ENCODE results near the gene RENBP. TPM values are rescaled to one million over a fixed set of nuclear protein-coding genes. Genes with fewer than 3 reads are reported as not detected.

The RENBP gene
- total RNA-seq, 1 donor from 2014 or later: 20.2 TPM

- ATAC-seq (ENCODE audit: low read depth): no peak
- CTCF ChIA-PET: interaction anchor here (7.7 kb wide), 1 partner anchor 28 kb away, joined by 146 read pairs; the partner anchor contains the start of gene RENBP
- POLR2A ChIA-PET: interaction anchor here (10.3 kb wide), 1 partner anchor 22 kb away, joined by 305 read pairs; the partner anchor contains the start of genes NAA10 and RENBP
Measured at GRCh38 chrX:153920546-153920945, 23.9 kb downstream of the RENBP start.

GRCh38 chrX:153919281-153919680, 25.2 kb downstream of the RENBP start:
- CTCF ChIA-PET: no interaction called here
- no peak for DNase-seq
- no peak for TF ChIP-seq CTCF (IDR thresholded peaks at IDR 0.05)
- ATAC-seq (ENCODE audit: low read depth): no peak
- no peak overlapping the region for H3K4me3 Mint-ChIP-seq
- no peak overlapping the region for H3K27ac Mint-ChIP-seq
- H3K27me3 Mint-ChIP-seq: no peaks in the 10 kb centered on the region
- H3K4me1 Mint-ChIP-seq: peaks cover 25% of the 10 kb centered on the region
- no peaks in the 10 kb centered on the region for H3K9me3 Mint-ChIP-seq
- intact Hi-C loops (cut with micrococcal nuclease): no loop called here
- POLR2A ChIA-PET: no interaction called here
- H3K36me3 Mint-ChIP-seq (ENCODE audit: low read depth): peaks cover 42% of the 10 kb centered on the region

More at GRCh38 chrX:153920546-153920945, 23.9 kb downstream of the RENBP start:
- intact Hi-C loops (cut with micrococcal nuclease): no loop called here
- Mint-ChIP-seq H3K4me3 (no peak overlapping the region), H3K4me1 (peaks cover 38% of the 10 kb centered on the region), H3K27ac (no peak overlapping the region), H3K9me3 (no peaks in the 10 kb centered on the region), H3K36me3 (ENCODE audit: low read depth) (peaks cover 33% of the 10 kb centered on the region), H3K27me3 (no peaks in the 10 kb centered on the region)
- no peak for DNase-seq
- TF ChIP-seq CTCF (IDR thresholded peaks at IDR 0.05): no peak

GRCh38 chrX:153917869-153918268, 26.6 kb downstream of the RENBP start:
- H3K4me1 Mint-ChIP-seq: peaks cover 11% of the 10 kb centered on the region
- H3K36me3 Mint-ChIP-seq (ENCODE audit: low read depth): peaks cover 46% of the 10 kb centered on the region
- no peak for TF ChIP-seq CTCF (IDR thresholded peaks at IDR 0.05)
- H3K27ac Mint-ChIP-seq: no peak overlapping the region
- ATAC-seq (ENCODE audit: low read depth) (no peak), DNase-seq (no peak)
- POLR2A ChIA-PET: no interaction called here
- H3K27me3 Mint-ChIP-seq: no peaks in the 10 kb centered on the region
- H3K9me3 Mint-ChIP-seq: no peaks in the 10 kb centered on the region
- intact Hi-C loops (cut with micrococcal nuclease): no loop called here
- CTCF ChIA-PET: no interaction called here
- no peak overlapping the region for H3K4me3 Mint-ChIP-seq

- DNase-seq: no peak
- intact Hi-C loops (cut with micrococcal nuclease): no loop called here
- no peaks in the 10 kb centered on the region for H3K9me3 Mint-ChIP-seq
- no peaks in the 10 kb centered on the region for H3K4me1 Mint-ChIP-seq
- POLR2A ChIA-PET: no interaction called here
- CTCF ChIA-PET: no interaction called here
- TF ChIP-seq CTCF (IDR thresholded peaks at IDR 0.05): no peak
- H3K27ac Mint-ChIP-seq: no peak overlapping the region
- peaks cover 44% of the 10 kb centered on the region for H3K36me3 Mint-ChIP-seq (ENCODE audit: low read depth)
- H3K4me3 Mint-ChIP-seq: no peak overlapping the region
- H3K27me3 Mint-ChIP-seq: no peaks in the 10 kb centered on the region
- ATAC-seq (ENCODE audit: low read depth): no peak
Measured at GRCh38 chrX:153913701-153914100, 30.7 kb downstream of the RENBP start.

GRCh38 chrX:153913211-153913610, 31.2 kb downstream of the RENBP start:
- TF ChIP-seq CTCF (IDR thresholded peaks at IDR 0.05): no peak
- ATAC-seq (ENCODE audit: low read depth) (no peak), DNase-seq (no peak)
- Mint-ChIP-seq H3K27ac (no peak overlapping the region), H3K36me3 (ENCODE audit: low read depth) (peaks cover 43% of the 10 kb centered on the region), H3K4me1 (no peaks in the 10 kb centered on the region), H3K9me3 (no peaks in the 10 kb centered on the region), H3K4me3 (no peak overlapping the region), H3K27me3 (no peaks in the 10 kb centered on the region)
- intact Hi-C loops (cut with micrococcal nuclease): no loop called here
- CTCF ChIA-PET: no interaction called here
- POLR2A ChIA-PET: no interaction called here
